Liver (tissue), 9 donors: ENCODE results near the gene DOCK1. TPM values are rescaled to one million over a fixed set of nuclear protein-coding genes. Genes with fewer than 3 reads are reported as not detected.

Experiments used
- DNase-seq: peaks from one replicate; pipeline ENCODE4 v3.0.0-alpha.2; 2017; ENCODE audit warnings: low spot score
- H3K27ac ChIP-seq, 2 donors: one replicate each; pipeline ENCODE4 v1.7.0; 2013; ENCODE audit warnings: inconsistent platforms in 2 of 2, low read length in 2 of 2, control low read depth in 1 of 2, low read depth in 1 of 2, mild to moderate bottlenecking in 1 of 2
- H3K27me3 ChIP-seq, 4 donors: one replicate each; pipeline versions ENCODE4 v1.6.1 to v1.7.0; 2013; ENCODE audit warnings: low read length in 3 of 4, inconsistent platforms in 1 of 4, mild to moderate bottlenecking in 1 of 4, moderate library complexity in 1 of 4; ENCODE audit not compliant: control insufficient read depth in 4 of 4, insufficient read depth in 4 of 4
- H3K36me3 ChIP-seq, 4 donors: one replicate each; pipeline versions ENCODE4 v1.6.1 to v1.7.0; 2013; ENCODE audit warnings: low read length in 3 of 4, mild to moderate bottlenecking in 3 of 4, low read depth in 1 of 4, moderate library complexity in 1 of 4; ENCODE audit not compliant: control insufficient read depth in 4 of 4, insufficient read depth in 3 of 4
- H3K4me1 ChIP-seq, 4 donors: one replicate each; pipeline versions ENCODE4 v1.6.1 to v1.7.0; 2013; ENCODE audit warnings: low read length in 3 of 4, mild to moderate bottlenecking in 3 of 4, moderate library complexity in 1 of 4; ENCODE audit not compliant: control insufficient read depth in 4 of 4, insufficient read depth in 4 of 4
- H3K4me3 ChIP-seq, 3 donors: one replicate each; pipeline versions ENCODE4 v1.6.1 to v1.7.0; 2013; ENCODE audit warnings: low read length in 3 of 3, control low read depth in 1 of 3, low read depth in 1 of 3, mild to moderate bottlenecking in 1 of 3
- H3K9ac ChIP-seq, 2 donors: one replicate each; pipeline ENCODE4 v1.7.0; 2013; ENCODE audit warnings: low read length in 2 of 2, mild to moderate bottlenecking in 2 of 2, moderate library complexity in 2 of 2, control low read depth in 1 of 2, low read depth in 1 of 2
- H3K9me3 ChIP-seq, 4 donors: one replicate each; pipeline versions ENCODE4 v1.6.1 to v1.7.0; 2013; ENCODE audit warnings: low read length in 3 of 4; ENCODE audit not compliant: control insufficient read depth in 4 of 4
- EGR1 ChIP-seq, 2 donors: IDR thresholded peaks; 2 replicates each; pipeline ENCODE4 v1.6.1; 2016 to 2018; ENCODE audit warnings: antibody characterized with exemption in 2 of 2, low read depth in 2 of 2
- FOXA1 ChIP-seq: IDR thresholded peaks from 2 replicates; pipeline ENCODE4 v1.6.1; 2016; ENCODE audit warnings: antibody characterized with exemption
- FOXA2 ChIP-seq: IDR thresholded peaks from 2 replicates; pipeline ENCODE4 v1.6.1; 2016; ENCODE audit warnings: antibody characterized with exemption
- GABPA ChIP-seq, 2 donors: IDR thresholded peaks in 1 of 2; conservative IDR thresholded peaks in 1 of 2; 2 replicates each; pipeline ENCODE4 v1.6.1; 2016; ENCODE audit warnings: antibody characterized with exemption in 2 of 2, mild to moderate bottlenecking in 1 of 2, moderate library complexity in 1 of 2
- HNF4A ChIP-seq, 2 donors: conservative IDR thresholded peaks; 2 replicates each; pipeline ENCODE4 v1.6.1; 2016; ENCODE audit warnings: antibody characterized with exemption in 2 of 2, mild to moderate bottlenecking in 2 of 2
- HNF4G ChIP-seq: IDR thresholded peaks from 2 replicates; pipeline ENCODE4 v1.6.1; 2016; ENCODE audit warnings: antibody characterized with exemption
- JUND ChIP-seq, 2 donors: IDR thresholded peaks; 2 replicates each; pipeline ENCODE4 v1.6.1; 2016; ENCODE audit warnings: antibody characterized with exemption in 2 of 2
- NR2F2 ChIP-seq: IDR thresholded peaks from 2 replicates; pipeline ENCODE4 v1.6.1; 2016; ENCODE audit warnings: antibody characterized with exemption
- RAD21 ChIP-seq, 2 donors: IDR thresholded peaks; 2 replicates each; pipeline ENCODE4 v1.6.1; 2016; ENCODE audit warnings: antibody characterized with exemption in 2 of 2, mild to moderate bottlenecking in 2 of 2
- RXRA ChIP-seq, 2 donors: IDR thresholded peaks; 2 replicates each; pipeline ENCODE4 v1.6.1; 2017 to 2018; ENCODE audit warnings: antibody characterized with exemption in 2 of 2, mild to moderate bottlenecking in 1 of 2
- SP1 ChIP-seq: IDR thresholded peaks from 2 replicates; pipeline ENCODE4 v1.6.1; 2018; ENCODE audit warnings: antibody characterized with exemption, mild to moderate bottlenecking
- TAF1 ChIP-seq: conservative IDR thresholded peaks from 2 replicates; pipeline ENCODE4 v1.6.1; 2016; ENCODE audit warnings: antibody characterized with exemption, mild to moderate bottlenecking
- YY1 ChIP-seq: IDR thresholded peaks from 2 replicates; pipeline ENCODE4 v1.6.1; 2016; ENCODE audit warnings: antibody characterized with exemption, mild to moderate bottlenecking
- WGBS: extraction: QIAGEN DNeasy Blood & Tissue Kit; methylation state at CpG from one replicate; pipeline ENCODE4 v1.1.7; 2013; 5-methylcytosine and 5-hydroxymethylcytosine counted together
- polyA plus RNA-seq, 2 donors: library from polyadenylated mRNA; stranded (reverse) in 1 of 2; unstranded in 1 of 2; fragments of 200-250 nt in 1 of 2; fragments of >200 nt in 1 of 2; fragmentation: Nextera tagmentation in 1 of 2; extraction: Ambion mirVana in 1 of 2; gene quantifications; one replicate each; pipeline versions ENCODE4 v1.2.1 to v1.2.3, GENCODE V29; 2013 to 2015
- total RNA-seq, 2 donors: library from RNA; depleted of rRNA; stranded (reverse); fragments of >200 nt; gene quantifications; one replicate each; pipeline ENCODE4 v1.2.3, GENCODE V29; 2014
- TF ChIP-seq, protein P1 (sequence below): IDR thresholded peaks from 2 replicates; pipeline ENCODE4 v1.6.1; 2016; ENCODE audit warnings: antibody characterized with exemption
- TF ChIP-seq, protein P2 (sequence below): fragments of 150-350 bp; IDR thresholded peaks from 2 replicates; pipeline ENCODE4 v1.5.1; 2017; ENCODE audit warnings: improper control_type of control experiment, low read depth, low read length; ENCODE audit not compliant: missing input control
- TF ChIP-seq, protein P3 (sequence below): IDR thresholded peaks from 2 replicates; pipeline ENCODE4 v1.6.1; 2016; ENCODE audit warnings: antibody characterized with exemption
- TF ChIP-seq, protein P4 (sequence below): IDR thresholded peaks from 2 replicates; pipeline ENCODE4 v1.6.1; 2016; ENCODE audit warnings: antibody characterized with exemption
- TF ChIP-seq, protein P5 (sequence below): IDR thresholded peaks from 2 replicates; pipeline ENCODE4 v1.6.1; 2016; ENCODE audit warnings: antibody characterized with exemption, mild to moderate bottlenecking
- donor health status: healthy.
- donor health status: healthy.
- donor health status: healthy.
- donor health status: healthy.
- donor health status: healthy.

Gene DOCK1
- total and polyA plus RNA-seq, 4 donors = 3.8 to 28.8 (median 9.1) TPM

DNA sequence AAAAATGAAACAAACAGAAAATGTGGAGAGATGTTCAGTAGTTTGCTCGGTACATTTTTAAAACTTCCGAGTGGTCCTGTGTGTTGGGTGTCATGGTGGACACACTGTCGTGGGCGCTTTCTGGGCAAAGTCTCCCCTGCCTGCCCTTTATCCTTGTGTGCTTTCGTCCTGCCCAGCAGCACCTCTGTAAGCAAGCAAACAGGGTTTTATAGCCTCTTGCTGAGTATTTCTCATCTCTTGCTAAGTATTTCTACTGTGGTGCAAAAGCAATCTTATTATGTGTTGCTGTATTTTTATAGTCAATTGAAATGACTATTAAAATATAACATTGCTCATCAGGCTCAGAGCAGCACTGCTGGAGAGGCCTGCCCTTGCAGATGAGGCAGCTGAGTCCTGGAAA, 48.7 kb downstream of the DOCK1 start:
- WGBS = 82% methylated on average over 5 of the region's 5 CpGs
- TF ChIP-seq, protein P1, sequence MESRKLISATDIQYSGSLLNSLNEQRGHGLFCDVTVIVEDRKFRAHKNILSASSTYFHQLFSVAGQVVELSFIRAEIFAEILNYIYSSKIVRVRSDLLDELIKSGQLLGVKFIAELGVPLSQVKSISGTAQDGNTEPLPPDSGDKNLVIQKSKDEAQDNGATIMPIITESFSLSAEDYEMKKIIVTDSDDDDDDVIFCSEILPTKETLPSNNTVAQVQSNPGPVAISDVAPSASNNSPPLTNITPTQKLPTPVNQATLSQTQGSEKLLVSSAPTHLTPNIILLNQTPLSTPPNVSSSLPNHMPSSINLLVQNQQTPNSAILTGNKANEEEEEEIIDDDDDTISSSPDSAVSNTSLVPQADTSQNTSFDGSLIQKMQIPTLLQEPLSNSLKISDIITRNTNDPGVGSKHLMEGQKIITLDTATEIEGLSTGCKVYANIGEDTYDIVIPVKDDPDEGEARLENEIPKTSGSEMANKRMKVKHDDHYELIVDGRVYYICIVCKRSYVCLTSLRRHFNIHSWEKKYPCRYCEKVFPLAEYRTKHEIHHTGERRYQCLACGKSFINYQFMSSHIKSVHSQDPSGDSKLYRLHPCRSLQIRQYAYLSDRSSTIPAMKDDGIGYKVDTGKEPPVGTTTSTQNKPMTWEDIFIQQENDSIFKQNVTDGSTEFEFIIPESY = no peak
- TF ChIP-seq, protein P2, sequence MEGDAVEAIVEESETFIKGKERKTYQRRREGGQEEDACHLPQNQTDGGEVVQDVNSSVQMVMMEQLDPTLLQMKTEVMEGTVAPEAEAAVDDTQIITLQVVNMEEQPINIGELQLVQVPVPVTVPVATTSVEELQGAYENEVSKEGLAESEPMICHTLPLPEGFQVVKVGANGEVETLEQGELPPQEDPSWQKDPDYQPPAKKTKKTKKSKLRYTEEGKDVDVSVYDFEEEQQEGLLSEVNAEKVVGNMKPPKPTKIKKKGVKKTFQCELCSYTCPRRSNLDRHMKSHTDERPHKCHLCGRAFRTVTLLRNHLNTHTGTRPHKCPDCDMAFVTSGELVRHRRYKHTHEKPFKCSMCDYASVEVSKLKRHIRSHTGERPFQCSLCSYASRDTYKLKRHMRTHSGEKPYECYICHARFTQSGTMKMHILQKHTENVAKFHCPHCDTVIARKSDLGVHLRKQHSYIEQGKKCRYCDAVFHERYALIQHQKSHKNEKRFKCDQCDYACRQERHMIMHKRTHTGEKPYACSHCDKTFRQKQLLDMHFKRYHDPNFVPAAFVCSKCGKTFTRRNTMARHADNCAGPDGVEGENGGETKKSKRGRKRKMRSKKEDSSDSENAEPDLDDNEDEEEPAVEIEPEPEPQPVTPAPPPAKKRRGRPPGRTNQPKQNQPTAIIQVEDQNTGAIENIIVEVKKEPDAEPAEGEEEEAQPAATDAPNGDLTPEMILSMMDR = no peak
- TF ChIP-seq TAF1 = no peak
- TF ChIP-seq SP1 = no peak
- no peak for TF ChIP-seq JUND (IDR thresholded peaks at IDR 0.05)
- no peak for TF ChIP-seq EGR1 (IDR thresholded peaks at IDR 0.05; ENCODE audit: low read depth in 2 of 2)
- no peak for TF ChIP-seq GABPA (IDR thresholded peaks at IDR 0.05 in 1 of 2, conservative IDR thresholded peaks at IDR 0.05 in 1 of 2)
- TF ChIP-seq, protein P3, sequence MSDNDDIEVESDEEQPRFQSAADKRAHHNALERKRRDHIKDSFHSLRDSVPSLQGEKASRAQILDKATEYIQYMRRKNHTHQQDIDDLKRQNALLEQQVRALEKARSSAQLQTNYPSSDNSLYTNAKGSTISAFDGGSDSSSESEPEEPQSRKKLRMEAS = no peak
- no peak for TF ChIP-seq YY1
- TF ChIP-seq, protein P4, sequence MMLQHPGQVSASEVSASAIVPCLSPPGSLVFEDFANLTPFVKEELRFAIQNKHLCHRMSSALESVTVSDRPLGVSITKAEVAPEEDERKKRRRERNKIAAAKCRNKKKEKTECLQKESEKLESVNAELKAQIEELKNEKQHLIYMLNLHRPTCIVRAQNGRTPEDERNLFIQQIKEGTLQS = no peak
- TF ChIP-seq RXRA (IDR thresholded peaks at IDR 0.05) = no peak
- TF ChIP-seq HNF4G = no peak
- TF ChIP-seq NR2F2 = no peak
- no peak for TF ChIP-seq RAD21 (IDR thresholded peaks at IDR 0.05)
- no peak for TF ChIP-seq HNF4A (conservative IDR thresholded peaks at IDR 0.05)
- TF ChIP-seq FOXA2 = no peak
- TF ChIP-seq, protein P5, sequence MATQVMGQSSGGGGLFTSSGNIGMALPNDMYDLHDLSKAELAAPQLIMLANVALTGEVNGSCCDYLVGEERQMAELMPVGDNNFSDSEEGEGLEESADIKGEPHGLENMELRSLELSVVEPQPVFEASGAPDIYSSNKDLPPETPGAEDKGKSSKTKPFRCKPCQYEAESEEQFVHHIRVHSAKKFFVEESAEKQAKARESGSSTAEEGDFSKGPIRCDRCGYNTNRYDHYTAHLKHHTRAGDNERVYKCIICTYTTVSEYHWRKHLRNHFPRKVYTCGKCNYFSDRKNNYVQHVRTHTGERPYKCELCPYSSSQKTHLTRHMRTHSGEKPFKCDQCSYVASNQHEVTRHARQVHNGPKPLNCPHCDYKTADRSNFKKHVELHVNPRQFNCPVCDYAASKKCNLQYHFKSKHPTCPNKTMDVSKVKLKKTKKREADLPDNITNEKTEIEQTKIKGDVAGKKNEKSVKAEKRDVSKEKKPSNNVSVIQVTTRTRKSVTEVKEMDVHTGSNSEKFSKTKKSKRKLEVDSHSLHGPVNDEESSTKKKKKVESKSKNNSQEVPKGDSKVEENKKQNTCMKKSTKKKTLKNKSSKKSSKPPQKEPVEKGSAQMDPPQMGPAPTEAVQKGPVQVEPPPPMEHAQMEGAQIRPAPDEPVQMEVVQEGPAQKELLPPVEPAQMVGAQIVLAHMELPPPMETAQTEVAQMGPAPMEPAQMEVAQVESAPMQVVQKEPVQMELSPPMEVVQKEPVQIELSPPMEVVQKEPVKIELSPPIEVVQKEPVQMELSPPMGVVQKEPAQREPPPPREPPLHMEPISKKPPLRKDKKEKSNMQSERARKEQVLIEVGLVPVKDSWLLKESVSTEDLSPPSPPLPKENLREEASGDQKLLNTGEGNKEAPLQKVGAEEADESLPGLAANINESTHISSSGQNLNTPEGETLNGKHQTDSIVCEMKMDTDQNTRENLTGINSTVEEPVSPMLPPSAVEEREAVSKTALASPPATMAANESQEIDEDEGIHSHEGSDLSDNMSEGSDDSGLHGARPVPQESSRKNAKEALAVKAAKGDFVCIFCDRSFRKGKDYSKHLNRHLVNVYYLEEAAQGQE = no peak
- no peak for TF ChIP-seq FOXA1
- H3K9ac ChIP-seq = no peak overlapping the region

More for the DNA sequence above, 48.7 kb downstream of the DOCK1 start:
- Histone ChIP-seq H3K27ac (no peak overlapping the region), H3K27me3 (no peaks in the 10 kb centered on the region), H3K4me1 (no peaks in the 10 kb centered on the region), H3K9me3 (no peaks in the 10 kb centered on the region), H3K4me3 (no peak overlapping the region), H3K36me3 (no peaks in the 10 kb centered on the region)
- DNase-seq = no peak
